Activated CD4-positive, alpha-beta memory T cell treated with anti-CD3 and anti-CD28 coated beads, Interleukin-2, amount 10 ng/mL, durations not matched to agents 7 days and 5 days (primary cell): Measurements from ENCODE around the gene KDM5A. TPM values are rescaled to one million over a fixed set of nuclear protein-coding genes. Genes with fewer than 3 reads are reported as not detected.
A peak's percentile ranks its signal among the peaks of the same experiment; 100 is the strongest.
"Not testable (repeated sequence)": the region's sequence is repeated elsewhere in the genome, so short reads cannot be mapped to it uniquely, and the experiment has no call there.

Experiments used
- CTCF ChIA-PET: fragments of 350-600 bp; sonication (Branson Sonifier 250); formaldehyde crosslinking; loops from one replicate; lab custom pipeline; 2021; ENCODE audit warnings: antibody characterized with exemption, inconsistent platforms; lab: Charles Lee
- POLR2A ChIA-PET: fragments of 350-600 bp; sonication (Branson Sonifier 250); formaldehyde crosslinking; loops from one replicate; lab custom pipeline; 2021; ENCODE audit warnings: antibody characterized with exemption; lab: Charles Lee
- DNase-seq: peaks from one replicate; pipeline ENCODE4 v3.0.0-alpha.2; 2020
- H3K27ac Mint-ChIP-seq: one replicate; pipeline ENCODE4 v1.8.0; 2021; ENCODE audit warnings: mild to moderate bottlenecking, mixed read lengths
- H3K27me3 Mint-ChIP-seq: one replicate; pipeline ENCODE4 v1.8.0; 2021; ENCODE audit warnings: mixed read lengths
- H3K36me3 Mint-ChIP-seq: one replicate; pipeline ENCODE4 v1.8.0; 2021; ENCODE audit warnings: low read depth, mixed read lengths
- H3K4me1 Mint-ChIP-seq: one replicate; pipeline ENCODE4 v1.8.0; 2021; ENCODE audit warnings: mixed read lengths
- H3K4me3 Mint-ChIP-seq: one replicate; pipeline ENCODE4 v1.8.0; 2021; ENCODE audit warnings: mild to moderate bottlenecking, mixed read lengths
- H3K9me3 Mint-ChIP-seq: one replicate; pipeline ENCODE4 v1.8.0; 2021; ENCODE audit warnings: mixed read lengths
- total RNA-seq, 2 experiments: library from RNA; stranded (reverse); gene quantifications; one replicate each; pipeline ENCODE4 v1.2.3, GENCODE V29; 2021

The KDM5A gene
- 10 to 100 TPM; 91.4 to 94.6 TPM for total RNA-seq

GRCh38 chr12:389142-390096 is at the start of gene KDM5A:
TSS of gene KDM5A (minus strand) at chr12:389320. CDS start at chr12:389091, 229 bp downstream.
- peak within 1 kb of the TSS; percentile 98 for H3K27ac Mint-ChIP-seq
- H3K4me1 Mint-ChIP-seq, result peaks cover 35% of the 10 kb centered on the region
- H3K36me3 Mint-ChIP-seq, result peaks cover 31% of the 10 kb centered on the region
- CTCF ChIA-PET, result interaction anchor here (0.7 to 2.8 kb wide), 4 partner anchors 10 to 361 kb away, joined by 3 to 40 read pairs (median 4); partner anchors contain the start of gene CCDC77
- POLR2A ChIA-PET, result interaction anchor here (0.5 to 3.9 kb wide), 20 partner anchors 8 to 1551 kb away, joined by 3 to 74 read pairs (median 3); partner anchors contain the start of genes CCDC77 and WNK1
- H3K27me3 Mint-ChIP-seq, result no peaks in the 10 kb centered on the region
- no peaks in the 10 kb centered on the region for H3K9me3 Mint-ChIP-seq
- peak within 1 kb of the TSS; percentile 90 for H3K4me3 Mint-ChIP-seq
- DNase-seq, result peak; percentile 94

DNA sequence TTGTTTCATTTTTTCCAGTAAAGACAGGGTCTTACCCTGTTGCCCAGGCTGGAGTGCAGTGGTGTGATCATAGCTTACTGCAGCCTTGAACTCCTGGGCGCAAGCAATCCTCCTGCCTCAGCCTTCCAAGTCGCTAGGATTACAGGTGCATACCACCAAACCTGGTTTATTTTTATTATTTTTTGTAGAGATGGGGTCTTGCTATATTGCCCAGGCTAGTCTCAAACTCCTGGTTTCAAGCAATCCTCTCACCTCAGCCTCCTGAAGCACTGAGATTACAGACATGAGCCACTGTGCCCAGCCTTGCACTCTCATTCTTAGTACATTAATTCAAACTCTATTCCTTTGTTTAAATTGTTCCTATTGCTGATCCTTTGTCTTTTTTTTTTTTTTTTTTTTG is 46.6 kb upstream of the KDM5A start:
- H3K4me1 Mint-ChIP-seq, H3K9me3 Mint-ChIP-seq, DNase-seq, H3K4me3 Mint-ChIP-seq, POLR2A ChIA-PET, CTCF ChIA-PET, H3K27ac Mint-ChIP-seq, H3K27me3 Mint-ChIP-seq: not testable (repeated sequence)
- peaks cover 32% of the 10 kb centered on the region for H3K36me3 Mint-ChIP-seq

GRCh38 chr12:422526-422925 is 33.4 kb upstream of the KDM5A start:
- no peak overlapping the region for H3K27ac Mint-ChIP-seq

GRCh38 chr12:418432-418831 is 29.3 kb upstream of the KDM5A start:
- no peak for DNase-seq
- peaks cover 35% of the 10 kb centered on the region for H3K36me3 Mint-ChIP-seq
- no peak overlapping the region for H3K4me3 Mint-ChIP-seq
- no peaks in the 10 kb centered on the region for H3K4me1 Mint-ChIP-seq
- POLR2A ChIA-PET, result no interaction called here
- CTCF ChIA-PET, result interaction anchor here (0.7 to 0.9 kb wide), 2 partner anchors 34 to 538 kb away, joined by 3 read pairs; no protein-coding TSS in a partner anchor
- H3K27ac Mint-ChIP-seq, result no peak overlapping the region
- H3K27me3 Mint-ChIP-seq, result no peaks in the 10 kb centered on the region
- H3K9me3 Mint-ChIP-seq, result no peaks in the 10 kb centered on the region

More at GRCh38 chr12:422526-422925, 33.4 kb upstream of the KDM5A start:
- Mint-ChIP-seq H3K36me3 (peaks cover 18% of the 10 kb centered on the region), H3K27me3 (no peaks in the 10 kb centered on the region), H3K9me3 (no peaks in the 10 kb centered on the region), H3K4me1 (no peaks in the 10 kb centered on the region), H3K4me3 (no peak overlapping the region)
- DNase-seq, result no peak
- ChIA-PET POLR2A (no interaction called here), CTCF (no interaction called here)

DNA sequence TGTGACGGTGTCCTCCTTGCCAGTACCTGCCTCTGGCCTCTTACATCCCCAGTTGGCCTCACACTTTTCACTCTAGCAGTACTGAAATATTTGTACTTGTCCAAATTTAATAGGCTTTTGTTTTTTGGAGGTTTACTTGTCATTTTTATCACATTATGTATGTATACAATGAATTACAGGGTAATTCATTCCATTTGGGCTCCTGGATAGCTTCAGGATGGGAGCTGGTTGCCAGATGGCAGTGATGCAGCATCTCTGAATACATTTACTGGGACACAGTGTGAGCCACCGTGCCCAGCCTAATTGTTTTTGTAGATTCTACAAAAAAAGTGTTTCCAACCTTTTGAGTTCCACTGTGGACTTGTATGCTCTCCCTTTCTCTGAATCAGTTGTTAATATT is 25.7 kb upstream of the KDM5A start:
- DNase-seq, result no peak
- Mint-ChIP-seq H3K27me3 (no peaks in the 10 kb centered on the region), H3K4me1 (no peaks in the 10 kb centered on the region), H3K4me3 (no peak overlapping the region), H3K9me3 (no peaks in the 10 kb centered on the region), H3K27ac (no peak overlapping the region), H3K36me3 (peaks cover 37% of the 10 kb centered on the region)
- CTCF ChIA-PET, result no interaction called here
- POLR2A ChIA-PET, result no interaction called here

DNA sequence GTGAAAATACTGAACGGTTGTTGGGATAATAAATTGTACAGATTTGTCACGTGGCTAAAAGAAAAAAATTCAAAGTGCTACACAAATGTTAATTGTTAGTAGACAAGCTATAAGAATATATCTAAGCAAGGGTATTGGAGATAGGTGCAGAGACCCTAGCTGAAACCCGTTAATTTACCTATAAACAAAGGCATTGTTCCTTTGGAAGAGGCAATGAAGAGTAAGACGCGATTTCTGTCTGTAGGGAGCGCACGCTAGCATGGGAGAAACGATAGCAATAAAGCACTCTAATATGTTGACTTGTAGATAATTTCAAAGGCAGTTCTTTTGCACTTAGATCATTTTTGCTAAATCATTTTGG is 12.9 kb upstream of the KDM5A start:
- no peak overlapping the region for H3K27ac Mint-ChIP-seq
- no peaks in the 10 kb centered on the region for H3K9me3 Mint-ChIP-seq
- H3K4me1 Mint-ChIP-seq, result peaks cover 2% of the 10 kb centered on the region
- peaks cover 7% of the 10 kb centered on the region for H3K36me3 Mint-ChIP-seq
- CTCF ChIA-PET, result interaction anchor here (0.7 to 5.1 kb wide), 12 partner anchors 8 to 589 kb away, joined by 3 to 40 read pairs (median 4); partner anchors contain the start of genes KDM5A and RAD52
- H3K27me3 Mint-ChIP-seq, result no peaks in the 10 kb centered on the region
- no peak for DNase-seq
- POLR2A ChIA-PET, result interaction anchor here (0.9 to 4.8 kb wide), 7 partner anchors 9 to 152 kb away, joined by 3 to 74 read pairs (median 4); partner anchors contain the start of gene KDM5A
- H3K4me3 Mint-ChIP-seq, result no peak overlapping the region

GRCh38 chr12:401235-402028 is 12.3 kb upstream of the KDM5A start, which contains the start of gene CCDC77:
TSS of gene CCDC77 (plus strand) at chr12:401644. CDS start at chr12:409384, 7,740 bp downstream.
- no peak within 1 kb of the TSS for H3K4me3 Mint-ChIP-seq
- H3K9me3 Mint-ChIP-seq, result no peaks in the 10 kb centered on the region
- H3K4me1 Mint-ChIP-seq, result peaks cover 2% of the 10 kb centered on the region
- H3K36me3 Mint-ChIP-seq, result peaks cover 4% of the 10 kb centered on the region
- no peaks in the 10 kb centered on the region for H3K27me3 Mint-ChIP-seq
- DNase-seq, result peak; percentile 96
- CTCF ChIA-PET, result interaction anchor here (0.7 to 5.1 kb wide), 16 partner anchors 8 to 1200 kb away, joined by 3 to 40 read pairs (median 4); partner anchors contain the start of genes KDM5A and RAD52
- POLR2A ChIA-PET, result interaction anchor here (0.9 to 4.8 kb wide), 8 partner anchors 10 to 350 kb away, joined by 3 to 74 read pairs (median 4); partner anchors contain the start of genes KDM5A and WNK1
- H3K27ac Mint-ChIP-seq, result no peak within 1 kb of the TSS

GRCh38 chr12:400828-401227 is 11.7 kb upstream of the KDM5A start:
- Mint-ChIP-seq H3K9me3 (no peaks in the 10 kb centered on the region), H3K36me3 (no peaks in the 10 kb centered on the region), H3K4me1 (peaks cover 2% of the 10 kb centered on the region), H3K27me3 (no peaks in the 10 kb centered on the region), H3K27ac (no peak overlapping the region), H3K4me3 (no peak overlapping the region)
- ChIA-PET CTCF (interaction anchor here (0.7 to 5.1 kb wide), 13 partner anchors 8 to 1201 kb away, joined by 3 to 40 read pairs (median 5); partner anchors contain the start of genes KDM5A and RAD52), POLR2A (interaction anchor here (0.9 to 4.8 kb wide), 6 partner anchors 11 to 351 kb away, joined by 3 to 74 read pairs (median 4); partner anchors contain the start of genes KDM5A and WNK1)
- DNase-seq, result no peak

DNA sequence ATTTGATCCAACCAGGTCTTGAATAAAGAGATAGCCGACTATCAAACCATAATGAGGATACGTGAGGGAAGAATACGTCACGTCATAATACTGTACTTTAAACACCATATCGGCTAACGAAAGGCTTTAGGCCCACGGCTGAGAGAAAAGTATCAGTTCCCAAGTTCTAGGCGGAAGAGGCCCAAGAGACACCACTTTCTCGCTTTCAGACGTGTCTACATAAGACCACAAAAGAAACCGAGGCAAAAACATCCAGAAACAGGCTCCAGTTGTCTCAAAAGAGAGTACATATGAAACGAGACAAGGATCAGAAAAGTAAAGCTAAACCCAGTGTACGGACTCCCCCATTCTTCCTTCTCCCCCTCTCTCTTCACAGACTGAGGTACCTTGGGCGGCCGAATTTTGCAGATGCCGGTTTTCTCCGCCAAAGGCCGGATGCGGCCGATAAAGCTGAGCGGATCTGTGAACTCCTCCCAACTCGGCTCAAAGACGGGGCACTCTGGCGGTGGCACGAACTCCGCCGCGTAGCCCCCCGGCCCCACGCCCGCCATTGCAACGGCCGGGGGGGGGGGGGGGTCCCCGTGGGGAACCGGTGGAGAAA is 479 bp downstream of the KDM5A start:
- Mint-ChIP-seq H3K27me3 (no peaks in the 10 kb centered on the region), H3K4me1 (peaks cover 39% of the 10 kb centered on the region), H3K27ac (peak overlapping the region; percentile 98), H3K36me3 (peaks cover 38% of the 10 kb centered on the region), H3K4me3 (peak overlapping the region; percentile 90), H3K9me3 (no peaks in the 10 kb centered on the region)
- ChIA-PET CTCF (interaction anchor here (0.7 to 2.8 kb wide), 4 partner anchors 9 to 362 kb away, joined by 3 to 40 read pairs (median 4); partner anchors contain the start of gene CCDC77), POLR2A (interaction anchor here (0.5 to 3.9 kb wide), 18 partner anchors 9 to 1551 kb away, joined by 3 to 74 read pairs (median 3); partner anchors contain the start of genes CCDC77 and WNK1)
- peak; percentile 70 for DNase-seq

DNA sequence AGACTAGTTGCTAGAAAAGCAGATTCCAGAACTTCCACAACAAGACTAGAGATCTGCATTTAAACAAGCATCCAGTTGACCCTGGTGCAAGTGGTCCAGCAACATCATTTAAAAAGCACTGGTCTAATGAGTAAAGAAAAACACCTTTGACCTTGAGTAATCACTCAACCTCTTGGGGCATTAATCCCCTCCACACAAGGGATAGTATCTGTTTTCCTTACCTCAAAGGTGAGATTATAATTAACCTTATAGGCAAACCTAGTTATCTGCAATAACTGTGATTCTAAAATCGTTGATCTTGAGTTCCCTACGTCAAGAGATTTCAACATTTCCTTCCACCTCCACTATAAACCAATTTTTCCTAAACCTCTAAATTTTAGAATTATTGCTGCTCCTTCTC is 1.1 kb downstream of the KDM5A start:
- Mint-ChIP-seq H3K4me3 (peak overlapping the region; percentile 90), H3K9me3 (no peaks in the 10 kb centered on the region), H3K27ac (peak overlapping the region; percentile 98), H3K36me3 (peaks cover 43% of the 10 kb centered on the region), H3K4me1 (peaks cover 39% of the 10 kb centered on the region), H3K27me3 (no peaks in the 10 kb centered on the region)
- ChIA-PET POLR2A (interaction anchor here (1.2 to 3.9 kb wide), 5 partner anchors 12 to 365 kb away, joined by 3 to 74 read pairs (median 4); partner anchors contain the start of genes CCDC77 and WNK1), CTCF (interaction anchor here (1.0 to 2.8 kb wide), 2 partner anchors 10 to 13 kb away, joined by 3 to 40 read pairs; partner anchors contain the start of gene CCDC77)
- DNase-seq, result no peak

GRCh38 chr12:386651-387050 is 2.5 kb downstream of the KDM5A start:
- H3K9me3 Mint-ChIP-seq, result no peaks in the 10 kb centered on the region
- H3K4me3 Mint-ChIP-seq, result peak overlapping the region; percentile 36
- H3K36me3 Mint-ChIP-seq, result peaks cover 49% of the 10 kb centered on the region
- ChIA-PET CTCF (interaction anchor here (1.6 kb wide), 1 partner anchor 14 kb away, joined by 6 read pairs; the partner anchor contains the start of gene CCDC77), POLR2A (interaction anchor here (1.1 kb wide), 1 partner anchor 15 kb away, joined by 5 read pairs; the partner anchor contains the start of gene CCDC77)
- H3K27ac Mint-ChIP-seq, result no peak overlapping the region
- no peaks in the 10 kb centered on the region for H3K27me3 Mint-ChIP-seq
- peaks cover 39% of the 10 kb centered on the region for H3K4me1 Mint-ChIP-seq
- DNase-seq, result no peak
